Left ventricle myocardium inferior (tissue), 1 donor: ENCODE results near the gene ASPG. TPM values are rescaled to one million over a fixed set of nuclear protein-coding genes. Genes with fewer than 3 reads are reported as not detected.

Experiments used
- DNase-seq: peaks from one replicate; pipeline ENCODE4 v3.0.0-alpha.2; 2020
- H3K27ac ChIP-seq: fragments of 200-600 bp; replicated peaks from 2 replicates; pipeline ENCODE4 v1.8.0; 2021
- H3K27me3 ChIP-seq: fragments of 200-600 bp; 2 replicates; pipeline ENCODE4 v1.8.0; 2021; ENCODE audit warnings: low read depth
- H3K36me3 ChIP-seq: fragments of 200-600 bp; 2 replicates; pipeline ENCODE4 v1.8.0; 2021
- H3K4me1 ChIP-seq: fragments of 200-600 bp; 2 replicates; pipeline ENCODE4 v1.8.0; 2021
- H3K4me3 ChIP-seq: fragments of 200-600 bp; 2 replicates; pipeline ENCODE4 v1.8.0; 2021; ENCODE audit warnings: mild to moderate bottlenecking, moderate library complexity
- H3K9me3 ChIP-seq: fragments of 200-600 bp; replicated peaks from 2 replicates; pipeline ENCODE4 v1.8.0; 2021
- CTCF ChIP-seq: fragments of 200-600 bp; IDR thresholded peaks from 2 replicates; pipeline ENCODE4 v1.8.0; 2021; ENCODE audit warnings: antibody characterized with exemption, mild to moderate bottlenecking, borderline replicate concordance
- intact Hi-C: fragments of 100-400 bp; cut with micrococcal nuclease; formaldehyde crosslinking; loops from one replicate; pipeline ENCODE4 v1.11.0; 2022
- total RNA-seq: library from RNA; stranded (reverse); fragmentation: NEBNext Ultra II Directional; extraction: Animal tissue kit (Norgen Biotek cat#: 25700); gene quantifications from one replicate; pipeline ENCODE4 v1.2.1, GENCODE V29; 2021
- donor health status: DM: no; HTN: yes; CAD: no; lungs with severe emphysema.

Gene ASPG
- total RNA-seq, 1 donor from 2014 or later = 27.1 TPM

- no peak overlapping the region for H3K27ac ChIP-seq
- DNase-seq = peak; percentile 15
- no peak for TF ChIP-seq CTCF
These were observed 23.4 kb downstream of the ASPG start for GRCh38 chr14:104108570-104109541.

GRCh38 chr14:104109731-104110361 lies 24.3 kb downstream of the ASPG start:
- H3K27me3 ChIP-seq = peaks cover 46% of the 10 kb centered on the region
- no peaks in the 10 kb centered on the region for H3K9me3 ChIP-seq
- peak; percentile 12 for DNase-seq
- TF ChIP-seq CTCF = no peak
- intact Hi-C loops = no loop called here
- H3K27ac ChIP-seq = no peak overlapping the region
- no peaks in the 10 kb centered on the region for H3K36me3 ChIP-seq
- no peak overlapping the region for H3K4me3 ChIP-seq
- H3K4me1 ChIP-seq = no peaks in the 10 kb centered on the region

More at GRCh38 chr14:104108570-104109541, 23.4 kb downstream of the ASPG start:
- H3K4me1 ChIP-seq = peaks cover 2% of the 10 kb centered on the region
- no peak overlapping the region for H3K4me3 ChIP-seq
- no peaks in the 10 kb centered on the region for H3K9me3 ChIP-seq
- no peaks in the 10 kb centered on the region for H3K36me3 ChIP-seq
- intact Hi-C loops = no loop called here
- peaks cover 45% of the 10 kb centered on the region for H3K27me3 ChIP-seq

GRCh38 chr14:104110491-104111209 lies 25.1 kb downstream of the ASPG start:
- no peak for TF ChIP-seq CTCF
- no peak overlapping the region for H3K4me3 ChIP-seq
- peaks cover 46% of the 10 kb centered on the region for H3K27me3 ChIP-seq
- no peaks in the 10 kb centered on the region for H3K4me1 ChIP-seq
- H3K36me3 ChIP-seq = no peaks in the 10 kb centered on the region
- DNase-seq = peak; percentile 5
- H3K27ac ChIP-seq = no peak overlapping the region
- no peaks in the 10 kb centered on the region for H3K9me3 ChIP-seq
- intact Hi-C loops = no loop called here

- Histone ChIP-seq H3K27ac (no peak overlapping the region), H3K9me3 (no peaks in the 10 kb centered on the region), H3K4me3 (no peak overlapping the region), H3K27me3 (peaks cover 46% of the 10 kb centered on the region), H3K4me1 (peaks cover 5% of the 10 kb centered on the region), H3K36me3 (no peaks in the 10 kb centered on the region)
- no peak for TF ChIP-seq CTCF
- intact Hi-C loops = no loop called here
- DNase-seq = peak; percentile 11
These were observed 26.0 kb downstream of the ASPG start for GRCh38 chr14:104111301-104112112.

- TF ChIP-seq CTCF = no peak
- intact Hi-C loops = no loop called here
- Histone ChIP-seq H3K9me3 (no peaks in the 10 kb centered on the region), H3K36me3 (no peaks in the 10 kb centered on the region), H3K4me1 (peaks cover 11% of the 10 kb centered on the region), H3K27me3 (peaks cover 49% of the 10 kb centered on the region), H3K4me3 (no peak overlapping the region), H3K27ac (no peak overlapping the region)
- DNase-seq = peak; percentile 4
These were observed 26.6 kb downstream of the ASPG start for GRCh38 chr14:104112113-104112505.
